Measurements from ENCODE around the gene ASB18. TPM values are rescaled to one million over a fixed set of nuclear protein-coding genes. Genes with fewer than 3 reads are reported as not detected.

ASB18 gene
- polyA plus RNA-seq, 1 donor (not counting 4 experiments of a cell fraction or from before 2014, with no cell fraction given), result not detected

DNA sequence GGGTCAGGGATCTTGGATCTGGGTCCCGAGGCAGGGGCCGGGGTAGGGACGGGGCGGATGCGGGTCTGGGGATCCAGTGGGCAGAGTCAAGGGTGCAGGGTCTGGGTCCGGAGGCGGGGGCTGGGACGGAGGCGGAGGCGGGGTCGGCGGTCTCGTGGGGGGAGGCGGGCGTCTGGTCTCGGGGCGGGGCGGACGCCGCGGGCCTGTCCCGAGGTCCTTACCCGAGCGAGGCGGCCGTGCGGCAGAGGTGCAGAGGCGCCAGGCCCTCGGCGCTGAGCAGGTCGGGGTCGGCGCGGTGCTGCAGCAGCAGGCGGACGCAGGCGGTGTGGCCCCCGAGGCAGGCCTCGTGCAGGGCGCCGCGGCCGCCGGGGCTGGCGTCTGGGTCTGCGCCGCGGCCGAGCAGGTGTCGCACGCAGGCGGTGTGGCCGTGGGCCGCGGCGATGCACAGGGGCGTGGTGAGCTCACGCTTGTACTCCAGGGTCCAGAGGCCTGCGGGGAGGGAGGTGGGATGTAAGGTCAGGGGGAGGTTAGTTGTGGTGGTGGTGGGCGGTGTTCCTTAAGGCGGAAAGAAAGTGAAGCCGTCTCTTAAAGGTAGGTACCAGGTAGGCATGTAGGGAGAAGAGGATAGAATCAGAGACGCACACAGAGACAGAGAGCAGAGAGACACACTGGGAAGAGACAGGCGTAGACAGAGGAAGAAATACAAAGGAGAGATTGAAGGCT lies 26.6 kb downstream of the ASB18 start:
- no peaks in the 10 kb centered on the region for H3K9me1 ChIP-seq (ENCODE audit: control insufficient read depth, extremely low read depth, insufficient read depth, low read length)
- no peak overlapping the region for H3K4me2 ChIP-seq (ENCODE audit: control insufficient read depth, extremely low read depth, insufficient read depth, low read depth, low read length)
- dilution Hi-C loops (cut with MboI; ENCODE audit: extremely low pct_ligation_motif_present, low sequenced_read_pairs), result no loop called here
- H3K36me3 ChIP-seq (ENCODE audit: control insufficient read depth in 2 of 2, extremely low read depth in 1 of 2, insufficient read depth in 2 of 2, low read length in 2 of 2), result no peaks in the 10 kb centered on the region
- H3K4me3 ChIP-seq (ENCODE audit: control insufficient read depth in 2 of 3, extremely low read depth in 1 of 3, insufficient read depth in 2 of 3, low read depth in 1 of 3, low read length in 3 of 3), result no peak overlapping the region
- H4K20me1 ChIP-seq (ENCODE audit: control insufficient read depth, extremely low read depth, insufficient read depth, low read length), result no peaks in the 10 kb centered on the region
- no peak overlapping the region for H3K27ac ChIP-seq (ENCODE audit: control insufficient read depth, insufficient read depth, low read length)
- no peaks in the 10 kb centered on the region for H3K79me2 ChIP-seq (ENCODE audit: control insufficient read depth, insufficient read depth, low read length)
- no peaks in the 10 kb centered on the region for H3K9me3 ChIP-seq (ENCODE audit: control insufficient read depth, low read depth, low read length)
- TF ChIP-seq EZH2 (IDR thresholded peaks at IDR 0.05; ENCODE audit: low read length), result peak; percentile 97
- TF ChIP-seq, protein P1, sequence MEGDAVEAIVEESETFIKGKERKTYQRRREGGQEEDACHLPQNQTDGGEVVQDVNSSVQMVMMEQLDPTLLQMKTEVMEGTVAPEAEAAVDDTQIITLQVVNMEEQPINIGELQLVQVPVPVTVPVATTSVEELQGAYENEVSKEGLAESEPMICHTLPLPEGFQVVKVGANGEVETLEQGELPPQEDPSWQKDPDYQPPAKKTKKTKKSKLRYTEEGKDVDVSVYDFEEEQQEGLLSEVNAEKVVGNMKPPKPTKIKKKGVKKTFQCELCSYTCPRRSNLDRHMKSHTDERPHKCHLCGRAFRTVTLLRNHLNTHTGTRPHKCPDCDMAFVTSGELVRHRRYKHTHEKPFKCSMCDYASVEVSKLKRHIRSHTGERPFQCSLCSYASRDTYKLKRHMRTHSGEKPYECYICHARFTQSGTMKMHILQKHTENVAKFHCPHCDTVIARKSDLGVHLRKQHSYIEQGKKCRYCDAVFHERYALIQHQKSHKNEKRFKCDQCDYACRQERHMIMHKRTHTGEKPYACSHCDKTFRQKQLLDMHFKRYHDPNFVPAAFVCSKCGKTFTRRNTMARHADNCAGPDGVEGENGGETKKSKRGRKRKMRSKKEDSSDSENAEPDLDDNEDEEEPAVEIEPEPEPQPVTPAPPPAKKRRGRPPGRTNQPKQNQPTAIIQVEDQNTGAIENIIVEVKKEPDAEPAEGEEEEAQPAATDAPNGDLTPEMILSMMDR (optimal IDR thresholded peaks at IDR 0.05 in 1 of 3, IDR thresholded peaks at IDR 0.05 in 1 of 3, conservative IDR thresholded peaks at IDR 0.05 in 1 of 3; ENCODE audit: extremely low read depth in 1 of 3, insufficient read depth in 2 of 3, low read length in 3 of 3), result no peak
- H3K27me3 ChIP-seq (ENCODE audit: control insufficient read depth, extremely low read depth, insufficient read depth, low read length), result peaks cover 72% of the 10 kb centered on the region
- no peak overlapping the region for H3K9ac ChIP-seq (ENCODE audit: control insufficient read depth, extremely low read depth, insufficient read depth, low read length)
- no peak for DNase-seq (ENCODE audit: low read depth, low spot score)
- H3K4me1 ChIP-seq (ENCODE audit: control insufficient read depth, extremely low read depth, insufficient read depth, low read length), result no peaks in the 10 kb centered on the region
- H2AFZ ChIP-seq (ENCODE audit: control insufficient read depth, low read length), result no peak overlapping the region
- FAIRE-seq, result no peak

DNA sequence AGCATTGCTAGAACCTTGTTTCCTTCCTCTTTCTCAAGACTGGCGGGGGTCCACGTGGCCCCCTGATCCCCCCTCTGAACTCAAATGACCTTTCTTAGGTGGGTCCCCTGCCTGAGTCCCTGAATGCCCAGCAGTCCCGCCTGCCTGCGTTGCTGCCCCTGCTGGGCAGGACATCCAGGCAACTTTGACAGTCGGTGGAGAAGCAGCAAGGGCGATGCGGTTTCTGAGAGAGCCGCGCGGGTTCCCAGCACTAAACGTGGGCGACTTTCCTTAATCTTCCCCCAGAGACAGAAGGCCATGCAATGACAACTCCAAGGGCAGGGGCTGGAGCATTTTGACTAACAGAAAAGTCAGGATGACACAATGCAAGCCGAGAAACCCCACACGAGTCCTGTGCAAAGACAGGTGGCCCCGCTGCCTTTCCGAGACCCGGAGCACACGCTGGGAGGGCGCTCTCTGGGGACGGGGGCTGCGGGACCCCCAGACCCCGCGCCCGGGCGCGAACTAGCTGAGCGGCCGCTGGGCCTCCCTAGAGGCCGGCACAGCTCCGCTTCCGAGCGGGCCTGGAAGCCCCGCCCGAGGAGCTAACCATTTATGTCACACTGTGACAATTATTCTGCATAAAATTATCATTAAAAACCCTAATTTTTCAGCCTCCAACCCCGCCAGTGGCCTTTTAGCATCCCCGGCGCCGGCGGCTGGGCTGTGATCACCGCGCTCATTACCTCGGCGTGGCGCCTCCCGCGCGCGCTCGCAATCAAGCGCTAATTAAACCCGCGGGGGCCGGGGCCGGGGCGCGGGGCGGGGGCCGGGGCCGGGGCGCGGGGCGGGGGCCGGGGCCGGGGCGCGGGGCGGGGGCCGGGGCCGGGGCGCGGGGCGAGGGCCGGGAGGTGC lies 27.4 kb downstream of the ASB18 start:
- no peaks in the 10 kb centered on the region for H3K79me2 ChIP-seq (ENCODE audit: control insufficient read depth, insufficient read depth, low read length)
- H3K4me2 ChIP-seq (ENCODE audit: control insufficient read depth, extremely low read depth, insufficient read depth, low read depth, low read length), result peak overlapping the region; percentile 32
- DNase-seq (ENCODE audit: low read depth, low spot score) (no peak), FAIRE-seq (no peak)
- no peak overlapping the region for H3K27ac ChIP-seq (ENCODE audit: control insufficient read depth, insufficient read depth, low read length)
- dilution Hi-C loops (cut with MboI; ENCODE audit: extremely low pct_ligation_motif_present, low sequenced_read_pairs), result no loop called here
- H3K9ac ChIP-seq (ENCODE audit: control insufficient read depth, extremely low read depth, insufficient read depth, low read length), result no peak overlapping the region
- TF ChIP-seq, protein P1 (optimal IDR thresholded peaks at IDR 0.05 in 1 of 3, IDR thresholded peaks at IDR 0.05 in 1 of 3, conservative IDR thresholded peaks at IDR 0.05 in 1 of 3; ENCODE audit: extremely low read depth in 1 of 3, insufficient read depth in 2 of 3, low read length in 3 of 3), result no peak
- peak; percentile 99 for TF ChIP-seq EZH2 (IDR thresholded peaks at IDR 0.05; ENCODE audit: low read length)
- H3K9me3 ChIP-seq (ENCODE audit: control insufficient read depth, low read depth, low read length), result no peaks in the 10 kb centered on the region
- no peaks in the 10 kb centered on the region for H4K20me1 ChIP-seq (ENCODE audit: control insufficient read depth, extremely low read depth, insufficient read depth, low read length)
- no peaks in the 10 kb centered on the region for H3K36me3 ChIP-seq (ENCODE audit: control insufficient read depth in 2 of 2, extremely low read depth in 1 of 2, insufficient read depth in 2 of 2, low read length in 2 of 2)
- H3K4me1 ChIP-seq (ENCODE audit: control insufficient read depth, extremely low read depth, insufficient read depth, low read length), result no peaks in the 10 kb centered on the region
- H3K4me3 ChIP-seq (ENCODE audit: control insufficient read depth in 2 of 3, extremely low read depth in 1 of 3, insufficient read depth in 2 of 3, low read depth in 1 of 3, low read length in 3 of 3), result no peak overlapping the region
- H3K9me1 ChIP-seq (ENCODE audit: control insufficient read depth, extremely low read depth, insufficient read depth, low read length), result no peaks in the 10 kb centered on the region
- H3K27me3 ChIP-seq (ENCODE audit: control insufficient read depth, extremely low read depth, insufficient read depth, low read length), result peaks cover 72% of the 10 kb centered on the region
- no peak overlapping the region for H2AFZ ChIP-seq (ENCODE audit: control insufficient read depth, low read length)

All from keratinocyte (primary cell).